GM21390 (cell line): ENCODE measurements around the gene KYAT1.

ENCODE experiments used
- ATAC-seq: cut with Tn5 transposase; IDR thresholded peaks from one replicate; pipeline ENCODE4 v1.9.1; 2021; ENCODE audit not compliant: unreplicated experiment

KYAT1 gene

DNA sequence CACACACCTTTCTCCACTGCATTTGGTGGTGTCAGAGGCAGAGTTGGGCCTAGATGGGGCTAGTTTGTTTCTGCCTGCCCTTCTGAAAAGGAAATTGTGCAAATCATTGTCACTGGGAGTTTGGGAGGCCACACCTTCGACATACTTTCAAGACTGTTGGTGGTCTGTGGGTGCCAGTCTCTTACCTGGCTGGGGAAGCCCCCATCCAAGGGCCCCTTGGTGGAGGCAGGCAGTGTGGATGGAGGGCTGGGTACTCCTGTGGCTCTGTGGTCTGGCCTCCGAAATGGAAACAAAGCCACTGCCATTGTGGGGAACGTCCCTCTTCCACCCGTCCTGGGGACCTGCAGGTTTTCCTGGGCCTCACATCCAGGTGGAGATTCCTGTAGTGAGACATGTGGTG lies 28.1 kb upstream of the KYAT1 start:
- no peak for ATAC-seq

DNA sequence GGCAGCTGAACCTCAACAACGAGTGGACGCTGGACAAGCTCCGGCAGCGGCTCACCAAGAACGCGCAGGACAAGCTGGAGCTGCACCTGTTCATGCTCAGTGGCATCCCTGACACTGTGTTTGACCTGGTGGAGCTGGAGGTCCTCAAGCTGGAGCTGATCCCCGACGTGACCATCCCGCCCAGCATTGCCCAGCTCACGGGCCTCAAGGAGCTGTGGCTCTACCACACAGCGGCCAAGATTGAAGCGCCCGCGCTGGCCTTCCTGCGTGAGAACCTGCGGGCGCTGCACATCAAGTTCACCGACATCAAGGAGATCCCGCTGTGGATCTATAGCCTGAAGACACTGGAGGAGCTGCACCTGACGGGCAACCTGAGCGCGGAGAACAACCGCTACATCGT lies 26.6 kb upstream of the KYAT1 start:
- ATAC-seq = no peak

DNA sequence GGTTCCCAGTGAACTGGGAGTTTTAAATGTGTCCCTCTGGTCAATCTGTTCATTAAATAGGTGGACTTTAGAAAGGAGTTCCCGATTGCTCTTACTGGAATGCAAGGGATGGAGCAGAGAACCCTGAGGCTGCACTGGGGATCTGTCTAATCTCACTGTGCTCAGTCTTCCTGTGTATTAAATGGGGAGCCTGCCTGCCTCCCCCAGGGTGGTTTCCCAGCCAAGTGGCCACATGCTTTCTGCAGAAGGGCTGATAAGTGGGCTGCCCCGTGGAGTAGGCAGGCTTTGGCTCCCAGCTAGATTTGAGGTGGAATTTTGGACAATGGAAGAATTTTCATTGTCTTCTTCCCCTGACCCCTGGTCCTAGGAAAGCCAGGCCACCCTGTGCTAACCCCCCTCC lies 25.0 kb upstream of the KYAT1 start:
- ATAC-seq = no peak

DNA sequence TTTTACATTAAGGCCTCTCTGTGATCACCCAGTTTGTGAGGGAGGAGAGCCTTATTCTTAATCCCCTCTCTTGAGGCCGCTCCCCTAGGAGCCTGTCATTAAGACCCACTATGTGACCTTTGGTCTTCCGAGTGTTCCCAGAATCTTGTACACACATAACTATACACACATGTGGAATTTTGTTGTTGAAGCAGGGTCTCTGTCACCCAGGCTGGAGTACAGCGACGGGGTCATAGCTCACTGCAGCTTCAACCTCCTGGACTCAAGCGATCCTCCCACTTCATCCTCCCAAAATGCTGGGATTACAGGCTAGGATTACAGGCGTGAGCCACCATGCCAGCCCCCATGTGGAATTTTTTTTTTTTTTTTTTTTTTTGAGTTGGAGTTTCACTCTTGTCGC lies 24.2 kb upstream of the KYAT1 start:
- no peak for ATAC-seq

DNA sequence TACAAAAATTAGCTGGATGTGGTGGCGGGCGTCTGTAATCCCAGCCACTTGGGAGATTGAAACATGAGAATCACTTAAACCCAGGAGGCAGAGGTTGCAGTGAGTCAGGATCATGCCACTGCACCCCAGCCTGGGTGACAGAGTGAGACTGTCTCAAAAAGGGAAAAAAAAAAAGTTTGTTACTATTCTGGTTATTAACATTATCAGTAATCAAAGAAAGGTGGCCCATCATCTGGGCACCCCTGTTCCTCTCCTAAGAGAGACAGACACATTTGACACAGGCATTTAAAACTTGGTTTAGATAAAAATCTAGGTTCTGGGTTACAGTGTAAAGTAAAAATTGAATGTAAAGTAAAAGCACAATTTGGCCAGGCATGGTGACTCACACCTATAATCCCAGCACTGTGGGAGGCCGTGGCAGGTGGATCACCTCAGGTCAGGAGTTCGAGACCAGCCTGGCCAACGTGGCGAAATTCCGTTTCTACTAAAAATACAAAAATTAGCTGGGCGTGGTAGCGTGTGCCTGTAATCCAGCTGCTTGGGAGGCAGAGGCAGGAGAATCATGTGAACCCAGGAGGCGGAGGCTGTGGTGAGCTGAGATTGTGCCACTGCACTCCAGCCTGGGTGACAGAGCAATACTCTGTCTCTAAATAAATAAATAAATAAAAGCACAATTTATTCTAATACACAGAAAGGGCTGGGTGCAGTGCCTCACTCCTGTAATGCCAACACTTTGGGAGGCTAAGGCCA lies 22.3 kb upstream of the KYAT1 start:
- no peak for ATAC-seq

DNA sequence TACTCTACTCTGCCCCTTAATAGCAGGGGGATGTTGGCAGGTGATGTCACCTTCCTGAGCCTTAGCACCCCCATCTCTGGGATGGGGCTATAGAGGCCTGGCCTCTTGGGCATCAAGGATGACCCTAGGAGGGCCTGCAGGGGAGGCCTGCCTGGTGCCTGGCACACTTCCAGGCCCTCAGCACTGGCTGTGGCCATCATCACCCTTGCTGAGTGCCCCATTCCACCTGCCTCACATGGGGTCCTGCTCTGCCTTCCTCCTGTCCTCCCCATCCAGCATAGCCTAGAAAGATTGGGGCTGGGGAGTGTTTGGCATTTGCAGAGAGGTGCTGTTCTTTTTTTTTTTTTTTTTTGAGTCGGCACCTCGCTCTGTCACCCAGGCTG lies 21.3 kb upstream of the KYAT1 start:
- ATAC-seq = no peak

DNA sequence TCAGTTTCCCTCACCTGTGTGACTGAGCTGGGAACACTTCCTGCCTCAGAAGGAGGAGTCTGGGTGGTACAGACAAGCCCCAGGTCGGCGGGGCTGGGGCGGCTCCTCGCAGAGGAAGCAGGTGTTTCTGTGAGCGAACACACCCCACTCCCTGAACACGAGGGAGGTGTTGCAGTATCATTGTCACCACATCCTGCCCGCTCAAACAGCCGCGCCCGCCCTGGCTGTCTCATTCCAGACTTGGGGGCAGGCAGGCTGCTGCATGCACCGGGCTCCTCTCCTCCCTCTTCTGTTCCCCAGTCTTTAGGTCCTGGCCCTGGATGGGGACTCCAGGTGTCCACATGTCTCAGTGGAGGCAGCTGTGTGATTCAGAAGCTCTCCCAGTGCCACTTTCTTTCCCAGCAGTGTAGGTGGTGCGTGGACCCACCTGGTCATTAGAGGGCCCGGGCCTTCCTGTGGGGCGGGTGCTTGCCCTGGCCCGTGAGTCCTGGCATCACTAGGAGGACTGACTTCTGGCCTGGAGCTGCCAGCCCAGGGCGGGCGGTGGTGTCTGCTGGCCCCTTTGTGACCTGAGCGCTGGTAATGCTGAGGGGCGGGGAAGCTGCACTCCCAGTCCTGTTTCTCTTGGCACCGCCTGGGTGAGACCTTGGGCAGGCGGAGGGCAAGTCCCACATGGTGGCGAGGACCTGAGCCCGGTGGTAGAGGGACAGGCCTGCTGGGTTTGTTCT lies 20.8 kb upstream of the KYAT1 start:
- peak; percentile 87 for ATAC-seq

DNA sequence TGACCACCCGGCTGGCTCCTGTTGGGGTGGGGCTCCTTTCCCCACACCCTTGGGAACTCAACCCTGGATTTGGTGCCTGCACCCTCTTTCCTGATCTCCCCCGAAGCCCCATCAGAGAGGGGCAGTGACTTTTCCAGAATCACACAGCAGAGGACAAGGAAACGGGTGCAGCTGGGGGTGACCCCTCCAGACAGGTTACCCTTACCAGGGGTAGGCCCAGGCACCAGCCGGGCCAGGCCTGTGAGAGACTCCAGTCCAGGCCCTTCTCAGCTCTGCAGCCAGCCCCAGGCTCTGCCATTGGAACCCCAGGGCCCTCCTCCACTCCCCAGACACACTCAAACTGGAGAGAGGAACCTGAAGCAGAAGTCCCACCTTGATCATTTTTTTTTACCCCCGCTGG lies 20.1 kb upstream of the KYAT1 start:
- ATAC-seq = no peak

DNA sequence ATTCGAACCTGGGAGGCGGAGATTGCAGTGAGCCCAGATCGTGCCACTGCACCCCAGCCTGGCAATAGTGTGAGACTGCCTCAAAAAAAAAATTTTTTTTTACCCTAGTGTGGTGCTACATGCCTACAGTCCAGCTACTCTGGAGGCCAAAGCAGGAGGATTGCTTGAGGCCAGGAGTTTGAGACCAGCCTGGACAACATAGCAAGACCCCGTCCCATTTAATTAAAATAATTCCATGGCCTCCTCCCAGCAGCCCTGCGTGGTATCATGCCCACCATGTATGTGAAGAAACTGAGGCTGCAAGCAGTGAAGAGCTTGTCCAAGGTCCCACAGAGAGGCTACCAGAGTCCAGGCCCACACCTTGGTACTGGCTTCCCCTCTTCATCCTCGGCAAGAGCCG lies 19.6 kb upstream of the KYAT1 start:
- ATAC-seq = no peak

DNA sequence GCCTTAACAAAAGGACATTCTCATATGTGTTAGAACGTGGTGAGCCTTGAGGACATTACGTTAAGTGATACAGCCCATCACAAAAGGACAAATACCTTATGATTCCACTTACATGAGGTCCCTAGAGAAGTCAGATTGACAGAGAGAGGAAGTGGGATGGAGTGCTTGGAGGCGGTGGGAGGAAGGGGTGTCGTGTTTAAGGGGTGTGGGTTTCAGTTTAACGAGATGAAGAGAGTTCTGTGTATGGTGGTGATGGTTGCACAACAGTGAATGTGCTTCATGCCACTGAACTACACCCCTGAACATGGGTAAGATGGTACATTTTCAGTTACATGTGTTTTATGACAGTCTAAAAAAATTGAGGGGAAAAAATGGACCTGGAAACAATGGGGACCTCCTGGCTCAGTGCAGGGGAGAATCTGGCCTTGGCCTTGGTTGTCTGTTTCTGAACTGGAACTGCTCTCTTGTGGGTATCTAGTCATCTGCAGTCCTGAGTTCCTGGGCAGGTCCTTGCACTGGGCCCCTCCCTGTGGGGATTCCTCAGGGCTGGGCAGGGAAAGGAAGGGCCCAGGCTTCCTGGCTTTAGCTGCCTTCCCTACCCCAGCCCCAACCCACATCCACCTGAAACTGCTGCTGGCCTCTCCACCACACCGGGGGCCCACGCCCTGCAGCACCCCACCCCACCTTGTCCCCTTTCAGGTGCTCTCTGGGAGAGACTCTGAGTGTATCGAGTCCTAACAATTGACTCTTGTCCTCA lies 18.0 kb upstream of the KYAT1 start:
- ATAC-seq = no peak

DNA sequence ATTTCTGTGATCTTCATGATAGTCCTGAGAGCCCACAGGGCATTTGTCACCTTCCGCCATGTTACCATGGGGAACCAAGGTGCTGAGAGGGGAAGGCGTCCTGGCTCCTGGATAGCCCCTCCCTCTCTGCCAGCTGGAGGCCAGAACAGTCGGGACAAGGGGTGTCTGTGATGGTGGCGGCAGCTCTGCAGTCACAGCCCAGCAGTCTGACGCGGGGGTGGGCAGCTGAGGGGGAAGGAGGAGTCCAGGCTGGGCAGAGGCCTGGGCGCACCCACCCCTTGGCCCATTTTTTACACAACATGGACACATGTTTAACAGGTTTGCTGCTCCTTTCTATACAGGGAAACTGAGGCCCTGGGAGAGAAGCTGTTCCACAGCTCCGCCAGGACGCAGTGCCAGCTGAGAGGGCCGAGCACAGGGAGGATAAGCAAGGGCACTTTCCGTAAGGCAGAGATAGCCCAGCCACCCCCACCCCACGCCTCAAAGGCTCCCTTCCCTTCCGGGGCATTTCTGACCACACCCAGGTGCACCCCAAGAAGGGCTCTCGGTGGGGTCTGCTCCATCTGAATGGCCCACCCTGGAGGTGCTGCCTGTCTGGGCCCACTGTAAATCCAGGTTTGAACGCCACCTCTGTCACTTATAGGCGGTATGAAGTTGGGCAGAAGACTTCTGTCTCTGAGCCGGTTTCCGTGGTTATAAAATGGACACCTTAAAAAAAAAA lies 17.3 kb upstream of the KYAT1 start:
- no peak for ATAC-seq

DNA sequence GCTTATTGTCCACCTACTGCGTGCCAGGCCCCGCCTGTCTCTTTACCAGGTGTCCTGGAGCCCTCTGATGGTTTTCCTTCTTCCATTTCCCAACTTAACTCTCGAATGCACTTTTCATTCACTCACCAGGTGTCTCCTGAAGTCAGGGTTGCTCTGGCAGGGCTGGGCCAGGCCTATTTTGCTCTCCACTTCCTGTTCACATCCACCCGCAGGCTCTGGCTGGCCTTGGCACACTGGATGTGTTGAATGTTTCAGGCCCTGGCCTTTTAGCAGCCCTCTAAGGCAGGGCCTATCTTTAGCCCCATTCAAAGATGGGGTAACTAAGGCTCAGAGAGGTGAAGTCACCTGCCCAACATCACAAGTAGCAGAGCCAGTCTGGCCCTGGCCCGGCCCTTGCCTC lies 16.6 kb upstream of the KYAT1 start:
- no peak for ATAC-seq

DNA sequence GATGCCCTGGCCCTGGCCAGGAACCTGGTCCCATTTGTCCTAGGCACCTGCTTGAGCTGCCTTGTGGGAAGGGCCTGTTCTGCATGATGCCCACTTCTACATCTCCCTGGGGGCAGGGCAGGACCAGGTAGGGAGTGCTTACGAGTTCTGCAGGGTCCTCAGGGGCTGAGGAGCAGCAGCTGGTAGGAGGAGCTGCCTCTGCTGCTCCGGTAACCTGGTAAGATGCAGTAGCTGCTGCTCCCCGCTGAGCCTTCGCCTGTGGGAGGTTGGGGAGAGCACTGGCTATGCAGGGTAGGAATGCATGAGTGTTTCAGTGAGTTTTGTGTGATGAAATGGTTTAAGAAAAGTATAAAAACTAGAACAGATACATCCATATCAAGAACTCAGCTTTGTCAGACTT lies 13.8 kb upstream of the KYAT1 start:
- ATAC-seq = no peak

DNA sequence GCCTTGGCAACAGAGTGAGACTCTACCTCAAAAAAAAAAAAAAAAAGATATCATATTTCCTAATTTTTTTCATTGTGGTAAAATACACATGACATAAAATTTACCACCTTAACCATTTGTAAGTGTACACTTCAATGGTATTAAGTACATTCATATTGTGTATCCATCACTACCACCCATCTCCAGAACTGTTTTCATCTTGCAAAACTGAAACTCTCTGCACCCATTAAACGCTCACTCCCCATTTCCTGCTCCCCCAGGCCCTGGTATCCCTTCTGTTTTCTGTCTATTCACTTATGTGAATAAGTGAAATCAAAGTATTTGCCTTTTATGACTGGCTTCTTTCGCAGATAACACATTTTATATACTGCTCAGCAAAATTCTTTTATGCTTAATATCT lies 13.0 kb upstream of the KYAT1 start:
- no peak for ATAC-seq

DNA sequence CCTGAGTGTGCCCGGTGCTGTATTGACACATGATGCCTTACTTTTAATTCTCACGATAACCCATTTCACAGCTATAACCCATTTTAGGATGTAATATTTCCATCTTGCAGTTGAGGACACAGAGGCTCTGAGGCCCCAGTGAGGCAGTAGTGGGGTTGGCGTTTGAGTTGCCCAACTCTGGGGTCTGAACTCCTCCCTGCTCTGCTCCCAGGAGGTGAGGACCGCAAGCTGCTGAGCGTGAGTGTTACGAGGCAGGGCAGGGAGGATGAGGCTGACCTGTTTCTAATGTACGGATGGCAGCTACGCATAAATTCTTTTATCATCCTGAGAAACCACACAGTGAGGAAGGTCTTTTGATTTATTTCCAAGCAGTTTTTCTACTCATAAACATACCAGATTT lies 11.6 kb upstream of the KYAT1 start:
- no peak for ATAC-seq

DNA sequence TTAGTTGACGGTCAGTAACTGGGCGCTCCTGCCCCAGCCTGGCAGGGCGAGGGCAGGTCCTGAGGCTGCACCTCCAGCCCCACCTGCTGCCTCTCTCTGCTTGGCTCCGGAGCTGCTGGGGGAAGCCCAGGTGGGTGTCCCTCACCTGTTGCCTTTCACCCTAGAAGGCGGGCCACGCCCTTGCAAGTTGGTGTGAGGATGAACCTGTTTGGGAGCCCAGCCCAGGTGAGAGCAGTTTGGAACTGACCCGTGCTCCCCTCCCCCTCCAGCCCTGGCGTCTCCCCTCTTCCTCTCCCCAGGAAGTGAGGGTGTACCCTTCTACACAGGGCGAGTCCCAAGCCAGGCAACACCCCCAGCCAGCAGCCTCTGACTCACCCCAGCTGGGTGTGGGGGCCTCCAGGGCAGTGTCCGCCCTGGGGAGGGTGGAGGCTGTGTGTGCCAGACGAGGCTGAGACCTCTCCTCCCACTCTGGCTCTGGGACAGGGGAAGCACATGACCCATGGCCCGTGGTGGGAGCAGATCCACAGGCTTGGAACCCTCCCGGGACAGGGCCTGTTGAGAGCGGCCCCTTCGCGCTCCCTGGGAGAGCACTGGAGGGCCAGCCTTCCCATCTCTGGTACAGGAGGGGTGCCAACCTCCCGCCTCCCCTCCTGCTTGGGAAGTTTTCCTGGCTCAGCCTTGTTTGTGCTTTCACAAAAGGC lies 10.6 kb upstream of the KYAT1 start:
- no peak for ATAC-seq

DNA sequence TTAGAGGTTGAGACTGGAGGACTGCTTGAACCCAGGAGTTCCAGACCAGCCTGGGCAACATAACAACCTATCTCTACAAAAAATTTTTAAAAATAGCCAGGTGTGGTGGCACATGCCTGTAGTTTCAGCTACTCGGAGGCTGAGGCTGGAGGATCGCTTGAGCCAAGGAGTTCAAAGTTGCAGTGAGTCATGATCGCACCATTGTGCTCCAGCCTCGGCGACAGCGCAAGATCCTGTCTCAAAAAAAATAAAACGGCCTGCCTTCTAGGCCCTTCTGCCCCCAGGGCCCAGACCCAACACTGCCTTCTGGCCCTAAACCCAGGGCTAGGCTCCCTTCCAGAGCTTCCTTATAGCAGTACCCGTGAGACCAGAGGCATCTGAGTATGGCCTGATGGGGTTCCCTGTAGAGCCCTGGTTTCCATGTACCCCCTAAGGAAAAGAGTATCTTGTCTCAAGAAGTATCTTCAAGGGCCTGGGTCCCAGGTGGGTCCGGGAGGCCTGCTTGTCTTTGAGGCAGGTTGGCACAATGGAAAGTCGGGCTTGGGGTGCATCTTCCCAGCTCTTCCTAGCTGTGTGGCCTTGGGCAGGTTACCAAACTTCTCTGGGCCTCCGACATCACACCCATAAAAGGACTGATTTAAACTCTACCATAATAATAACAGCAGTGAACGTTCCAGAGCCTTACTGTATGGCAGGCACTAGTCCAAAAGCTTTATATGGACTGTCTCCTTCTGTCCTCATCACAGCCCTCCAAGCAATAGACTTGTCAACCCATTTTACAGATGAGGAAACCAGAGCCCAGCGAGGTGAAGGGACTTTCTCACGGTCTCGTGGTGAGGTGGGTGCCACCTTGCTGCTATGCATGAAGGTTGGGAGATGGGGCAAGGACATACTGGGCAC lies 9.8 kb upstream of the KYAT1 start:
- no peak for ATAC-seq

DNA sequence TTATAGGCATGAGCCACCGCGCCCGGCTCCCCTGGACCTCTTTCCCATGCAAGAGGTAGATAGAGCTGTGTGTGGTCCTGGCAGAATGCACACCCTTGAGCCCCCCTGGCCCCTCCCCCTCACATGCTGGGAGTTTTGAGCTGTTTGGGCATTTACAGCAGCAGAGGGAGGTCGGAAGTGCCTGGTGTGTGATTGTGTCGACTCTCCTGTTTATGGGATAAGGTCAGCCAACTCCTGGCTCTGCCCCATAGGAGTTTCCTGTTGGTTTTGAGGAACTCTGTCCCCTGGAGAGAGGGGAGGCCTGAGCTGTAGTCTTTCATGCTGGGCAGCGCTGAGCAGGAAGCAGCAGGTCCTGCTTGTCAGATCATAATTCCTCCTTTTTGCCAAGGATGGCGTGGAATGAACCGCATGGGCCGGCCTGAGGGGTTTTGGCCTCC lies 6.2 kb upstream of the KYAT1 start:
- no peak for ATAC-seq

DNA sequence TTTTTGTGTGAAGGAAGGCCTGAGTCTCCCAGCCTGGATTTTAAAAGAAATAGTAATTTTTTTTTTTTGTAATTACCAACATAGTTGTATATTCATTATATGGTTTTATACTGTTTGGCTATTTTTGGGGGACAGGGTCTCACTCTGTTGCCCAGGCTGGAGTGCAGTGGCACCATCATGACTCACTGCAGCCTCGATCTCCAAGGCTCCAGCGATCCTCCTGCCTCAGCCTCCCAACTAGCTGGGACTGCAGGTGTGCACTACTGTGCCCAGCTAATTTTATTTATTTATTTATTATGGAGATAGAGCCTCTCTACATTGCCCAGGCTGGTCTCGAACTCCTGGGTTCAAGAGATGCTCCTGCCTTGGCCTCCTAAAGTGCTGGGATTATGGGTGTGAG lies 5.3 kb upstream of the KYAT1 start:
- no peak for ATAC-seq
